HTERT RPE-1 (cell line): Measurements from ENCODE around the gene CEBPB.
"Not testable (repeated sequence)": the region's sequence is repeated elsewhere in the genome, so short reads cannot be mapped to it uniquely, and the experiment has no call there.

Source experiments
- in situ Hi-C: fragments of 300-500 bp; cut with MboI; formaldehyde crosslinking; loops from 4 replicates; pipeline ENCODE4 v1.14.3; 2020; ENCODE audit warnings: low sequenced_read_pairs

CEBPB gene

GRCh38 chr20:50192364-50193198 is 2.0 kb downstream of the CEBPB start:
- in situ Hi-C loops: loop anchor here (25.0 kb wide), 1 partner anchor 270 kb away; no protein-coding TSS in a partner anchor

GRCh38 chr20:50193199-50193835 is 2.7 kb downstream of the CEBPB start:
- in situ Hi-C loops: loop anchor here (25.0 kb wide), 1 partner anchor 269 kb away; no protein-coding TSS in a partner anchor

- in situ Hi-C loops: loop anchor here (25.0 kb wide), 1 partner anchor 268 kb away; no protein-coding TSS in a partner anchor
These were observed 3.3 kb downstream of the CEBPB start for GRCh38 chr20:50193836-50194421.

- in situ Hi-C loops: loop anchor here (25.0 kb wide), 1 partner anchor 268 kb away; no protein-coding TSS in a partner anchor
These were observed 3.8 kb downstream of the CEBPB start for GRCh38 chr20:50194422-50194830.

GRCh38 chr20:50194831-50195523 is 4.3 kb downstream of the CEBPB start:
- in situ Hi-C loops: loop anchor here (25.0 kb wide), 1 partner anchor 267 kb away; no protein-coding TSS in a partner anchor

GRCh38 chr20:50195524-50196120 is 5.0 kb downstream of the CEBPB start:
- in situ Hi-C loops: loop anchor here (25.0 kb wide), 1 partner anchor 267 kb away; no protein-coding TSS in a partner anchor

GRCh38 chr20:50196248-50196647 is 5.6 kb downstream of the CEBPB start:
- in situ Hi-C loops: loop anchor here (25.0 kb wide), 1 partner anchor 266 kb away; no protein-coding TSS in a partner anchor

- in situ Hi-C loops: loop anchor here (25.0 kb wide), 1 partner anchor 265 kb away; no protein-coding TSS in a partner anchor
These were observed 6.3 kb downstream of the CEBPB start for GRCh38 chr20:50196896-50197295.

GRCh38 chr20:50197463-50198179 is 7.0 kb downstream of the CEBPB start:
- in situ Hi-C loops: loop anchor here (25.0 kb wide), 1 partner anchor 265 kb away; no protein-coding TSS in a partner anchor

GRCh38 chr20:50198180-50198666 is 7.6 kb downstream of the CEBPB start:
- in situ Hi-C loops: loop anchor here (25.0 kb wide), 1 partner anchor 264 kb away; no protein-coding TSS in a partner anchor

GRCh38 chr20:50198716-50199115 is 8.1 kb downstream of the CEBPB start:
- in situ Hi-C loops: loop anchor here (25.0 kb wide), 1 partner anchor 264 kb away; no protein-coding TSS in a partner anchor

GRCh38 chr20:50199703-50200102 is 9.1 kb downstream of the CEBPB start:
- in situ Hi-C loops: loop anchor here (25.0 kb wide), 1 partner anchor 263 kb away; no protein-coding TSS in a partner anchor

GRCh38 chr20:50200482-50201104 is 10.0 kb downstream of the CEBPB start:
- in situ Hi-C loops: no loop called here

GRCh38 chr20:50201710-50202109 is 11.1 kb downstream of the CEBPB start:
- in situ Hi-C loops: not testable (repeated sequence)

GRCh38 chr20:50202677-50203076 is 12.0 kb downstream of the CEBPB start:
- in situ Hi-C loops: no loop called here

GRCh38 chr20:50203951-50204937 is 13.6 kb downstream of the CEBPB start:
- in situ Hi-C loops: no loop called here

- in situ Hi-C loops: no loop called here
These were observed 16.4 kb downstream of the CEBPB start for GRCh38 chr20:50207026-50207425.
